BE2C (cell line): ENCODE data around the gene SERGEF.

Experiments
- DNase-seq: peaks from one replicate; pipeline ENCODE4 v3.0.0-alpha.2; 2020
- H3K27me3 ChIP-seq: fragments of 250-450 bp; sonication (Bioruptor Pico); 2 replicates; pipeline ENCODE4 v1.5.1; 2020; ENCODE audit warnings: mild to moderate bottlenecking
- H3K36me3 ChIP-seq: fragments of 250-450 bp; sonication (Bioruptor Pico); 2 replicates; pipeline ENCODE4 v1.5.1; 2020; ENCODE audit warnings: mild to moderate bottlenecking
- H3K4me1 ChIP-seq: fragments of 250-450 bp; sonication (Bioruptor Pico); 2 replicates; pipeline ENCODE4 v1.5.1; 2020
- H3K4me3 ChIP-seq: 2 replicates; pipeline ENCODE4 v1.5.1; 2011; ENCODE audit warnings: low read depth, low read length
- H3K9me3 ChIP-seq: fragments of 250-450 bp; sonication (Bioruptor Pico); 2 replicates; pipeline ENCODE4 v1.5.1; 2020
- TF ChIP-seq, protein P1 (sequence below): IDR thresholded peaks from 2 replicates; pipeline ENCODE4 v1.5.1; 2012; ENCODE audit warnings: mild to moderate bottlenecking, low read depth, low read length

SERGEF gene

DNA sequence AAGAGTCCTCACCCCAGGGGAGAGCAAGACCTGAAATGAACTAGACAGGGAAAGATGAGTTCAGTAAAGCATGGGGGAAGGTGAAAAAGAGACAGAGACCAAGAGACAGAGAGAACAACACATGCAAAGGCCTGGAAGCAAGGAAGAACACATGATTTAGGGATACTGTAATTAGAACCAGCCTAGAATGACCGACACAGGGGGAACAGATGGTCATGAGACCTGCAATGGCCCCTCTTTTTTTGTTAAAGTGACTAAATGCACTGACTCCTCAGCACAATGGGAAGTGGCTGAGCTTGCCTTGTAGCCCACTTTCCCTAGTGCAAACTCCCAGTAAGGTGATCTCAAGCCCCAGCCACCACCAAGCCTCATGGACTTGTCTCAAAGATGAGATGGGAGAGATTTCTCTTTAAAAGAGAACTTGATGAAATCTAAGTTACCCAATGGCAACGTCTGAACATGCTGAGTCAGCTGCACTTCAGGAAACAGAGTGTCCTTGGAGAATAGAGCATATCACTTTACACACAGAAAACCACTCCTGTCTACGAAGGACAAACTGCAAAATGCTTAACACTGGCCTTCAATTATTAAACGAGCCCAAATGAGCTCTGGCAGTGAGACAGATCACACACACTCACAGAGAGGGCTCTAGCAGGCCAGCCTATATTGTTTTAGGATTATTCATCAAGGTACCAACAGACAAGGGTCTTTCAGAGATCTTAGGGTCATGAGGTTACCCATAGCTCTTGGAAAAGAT, 91.0 kb downstream of the SERGEF start:
- Histone ChIP-seq H3K4me3 (no peak overlapping the region), H3K4me1 (no peaks in the 10 kb centered on the region), H3K9me3 (no peaks in the 10 kb centered on the region), H3K36me3 (no peaks in the 10 kb centered on the region), H3K27me3 (no peaks in the 10 kb centered on the region)
- no peak for DNase-seq
- TF ChIP-seq, protein P1, sequence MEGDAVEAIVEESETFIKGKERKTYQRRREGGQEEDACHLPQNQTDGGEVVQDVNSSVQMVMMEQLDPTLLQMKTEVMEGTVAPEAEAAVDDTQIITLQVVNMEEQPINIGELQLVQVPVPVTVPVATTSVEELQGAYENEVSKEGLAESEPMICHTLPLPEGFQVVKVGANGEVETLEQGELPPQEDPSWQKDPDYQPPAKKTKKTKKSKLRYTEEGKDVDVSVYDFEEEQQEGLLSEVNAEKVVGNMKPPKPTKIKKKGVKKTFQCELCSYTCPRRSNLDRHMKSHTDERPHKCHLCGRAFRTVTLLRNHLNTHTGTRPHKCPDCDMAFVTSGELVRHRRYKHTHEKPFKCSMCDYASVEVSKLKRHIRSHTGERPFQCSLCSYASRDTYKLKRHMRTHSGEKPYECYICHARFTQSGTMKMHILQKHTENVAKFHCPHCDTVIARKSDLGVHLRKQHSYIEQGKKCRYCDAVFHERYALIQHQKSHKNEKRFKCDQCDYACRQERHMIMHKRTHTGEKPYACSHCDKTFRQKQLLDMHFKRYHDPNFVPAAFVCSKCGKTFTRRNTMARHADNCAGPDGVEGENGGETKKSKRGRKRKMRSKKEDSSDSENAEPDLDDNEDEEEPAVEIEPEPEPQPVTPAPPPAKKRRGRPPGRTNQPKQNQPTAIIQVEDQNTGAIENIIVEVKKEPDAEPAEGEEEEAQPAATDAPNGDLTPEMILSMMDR, result no peak

DNA sequence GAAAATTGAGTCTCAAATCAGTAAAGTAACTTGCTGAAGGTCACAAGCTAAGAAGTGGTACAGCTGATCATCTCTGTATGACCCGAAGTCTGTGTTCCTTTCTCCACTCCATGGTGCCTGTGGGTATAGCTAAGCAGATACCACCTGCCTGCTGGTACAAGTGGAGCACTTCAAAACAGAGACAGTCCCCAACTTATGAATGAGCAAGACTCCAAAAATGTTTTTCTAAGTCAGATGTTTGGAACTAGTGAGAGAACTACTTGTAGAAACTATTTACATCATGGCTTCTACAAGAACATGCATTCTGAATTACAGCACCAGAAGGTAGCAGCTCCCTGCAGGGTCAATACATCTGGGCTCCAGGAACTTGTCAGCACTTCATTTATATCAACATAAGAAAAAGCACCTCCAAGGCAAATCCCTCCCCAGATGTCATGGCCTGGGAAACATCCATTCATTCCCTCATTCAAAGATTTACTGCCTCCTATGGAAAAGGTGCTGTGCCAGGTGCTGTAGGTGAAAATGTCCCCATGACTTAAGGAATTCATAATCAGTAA, 94.7 kb downstream of the SERGEF start:
- DNase-seq, result no peak
- no peaks in the 10 kb centered on the region for H3K27me3 ChIP-seq
- no peaks in the 10 kb centered on the region for H3K9me3 ChIP-seq
- H3K4me3 ChIP-seq, result no peak overlapping the region
- H3K4me1 ChIP-seq, result no peaks in the 10 kb centered on the region
- H3K36me3 ChIP-seq, result no peaks in the 10 kb centered on the region
- TF ChIP-seq, protein P1, result no peak

DNA sequence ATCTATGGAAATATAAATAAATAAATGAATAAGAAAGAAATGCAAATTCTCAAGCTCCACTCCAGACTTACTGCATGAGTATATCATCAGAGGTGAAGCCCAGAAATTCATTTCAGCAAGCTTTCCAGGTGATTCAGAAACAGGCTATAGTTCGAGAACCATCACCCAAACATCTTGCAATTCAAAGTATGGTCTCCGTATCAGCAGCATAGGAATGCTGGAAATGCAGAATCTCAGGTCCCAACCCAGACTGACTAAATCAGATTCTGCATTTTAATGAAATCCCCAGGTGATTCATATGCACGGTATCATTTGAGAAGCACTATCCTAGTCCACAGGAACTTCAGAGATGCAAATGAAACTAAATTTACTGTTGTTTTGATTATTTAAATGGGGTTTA, 95.3 kb downstream of the SERGEF start:
- Histone ChIP-seq H3K4me3 (no peak overlapping the region), H3K9me3 (no peaks in the 10 kb centered on the region), H3K4me1 (no peaks in the 10 kb centered on the region), H3K27me3 (no peaks in the 10 kb centered on the region), H3K36me3 (no peaks in the 10 kb centered on the region)
- TF ChIP-seq, protein P1, result no peak
- no peak for DNase-seq

DNA sequence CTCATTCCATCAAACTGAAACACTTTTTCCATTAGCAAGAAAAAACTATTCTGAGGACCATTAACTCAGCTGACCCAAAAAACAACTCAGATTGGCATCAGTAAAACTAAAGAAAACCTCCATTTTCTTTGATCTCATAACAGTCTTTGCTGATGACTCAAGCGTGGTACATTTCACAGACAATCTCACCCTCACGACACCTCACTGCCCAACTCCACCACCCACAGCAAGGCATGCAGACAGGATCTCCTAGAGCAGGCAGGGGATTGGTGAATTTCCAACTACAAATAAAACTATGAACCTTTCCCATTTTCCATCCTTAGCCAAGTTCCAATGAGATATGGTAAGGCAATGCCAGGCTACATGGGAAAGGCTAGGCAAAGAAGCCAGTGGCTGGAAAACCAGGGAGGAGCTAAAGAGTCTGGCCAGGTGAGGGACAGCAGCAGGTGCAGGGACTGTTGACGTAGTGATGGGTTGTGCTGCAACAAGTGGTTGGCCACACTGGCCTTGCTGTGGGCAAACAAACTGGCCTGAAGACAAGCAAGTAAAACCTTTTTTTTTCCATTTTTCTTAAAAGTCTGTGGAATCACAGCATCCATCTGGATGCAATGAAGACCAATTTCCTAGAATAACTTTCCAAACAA, 97.2 kb downstream of the SERGEF start:
- TF ChIP-seq, protein P1, result no peak
- no peaks in the 10 kb centered on the region for H3K4me1 ChIP-seq
- DNase-seq, result no peak
- H3K27me3 ChIP-seq, result no peaks in the 10 kb centered on the region
- no peak overlapping the region for H3K4me3 ChIP-seq
- H3K36me3 ChIP-seq, result no peaks in the 10 kb centered on the region
- H3K9me3 ChIP-seq, result no peaks in the 10 kb centered on the region

DNA sequence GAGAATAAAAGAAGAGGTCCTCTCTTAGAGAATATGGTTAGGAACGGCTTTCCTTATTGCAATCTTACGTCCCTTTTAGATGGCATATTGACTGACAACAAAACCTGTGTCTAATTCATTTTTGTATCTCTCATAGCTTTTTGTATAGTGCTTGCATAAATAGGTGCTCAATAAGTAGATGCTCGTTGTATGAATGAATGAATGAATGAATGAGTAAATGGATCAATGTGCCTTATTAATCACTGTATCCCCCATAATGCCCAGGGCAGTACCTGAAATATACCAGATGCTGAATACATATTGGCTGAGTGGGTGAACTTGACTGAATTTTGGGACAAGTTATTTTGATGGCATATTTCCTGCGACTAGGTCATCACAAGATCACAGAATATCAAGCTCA, 97.9 kb downstream of the SERGEF start:
- TF ChIP-seq, protein P1, result no peak
- DNase-seq, result no peak
- no peaks in the 10 kb centered on the region for H3K4me1 ChIP-seq
- no peaks in the 10 kb centered on the region for H3K27me3 ChIP-seq
- no peak overlapping the region for H3K4me3 ChIP-seq
- no peaks in the 10 kb centered on the region for H3K9me3 ChIP-seq
- H3K36me3 ChIP-seq, result no peaks in the 10 kb centered on the region

DNA sequence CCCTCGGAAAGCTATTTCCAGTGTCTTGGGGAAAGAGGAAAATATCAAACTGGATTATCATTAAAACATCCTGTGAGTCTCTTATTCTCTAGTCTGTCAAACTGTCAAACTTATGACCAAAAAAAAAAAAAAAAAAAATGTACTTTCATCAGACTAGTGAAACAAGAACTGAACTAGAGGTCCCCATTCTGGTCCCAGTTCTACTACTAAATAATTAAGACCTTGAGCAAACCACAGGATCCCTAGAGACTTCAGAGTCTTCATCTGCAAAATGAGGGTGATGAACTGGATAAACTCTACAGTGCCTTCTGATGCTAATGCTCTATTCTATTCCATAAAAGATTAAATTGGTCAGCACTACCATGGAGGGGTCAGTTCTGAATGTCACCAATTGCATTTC, 105.8 kb downstream of the SERGEF start:
- no peaks in the 10 kb centered on the region for H3K4me1 ChIP-seq
- TF ChIP-seq, protein P1, result no peak

More for the DNA sequence above, 105.8 kb downstream of the SERGEF start:
- DNase-seq, result no peak
- Histone ChIP-seq H3K9me3 (no peaks in the 10 kb centered on the region), H3K27me3 (no peaks in the 10 kb centered on the region), H3K4me3 (no peak overlapping the region), H3K36me3 (no peaks in the 10 kb centered on the region)
